ENCODE results near the gene COL9A3.

COL9A3 gene

DNA sequence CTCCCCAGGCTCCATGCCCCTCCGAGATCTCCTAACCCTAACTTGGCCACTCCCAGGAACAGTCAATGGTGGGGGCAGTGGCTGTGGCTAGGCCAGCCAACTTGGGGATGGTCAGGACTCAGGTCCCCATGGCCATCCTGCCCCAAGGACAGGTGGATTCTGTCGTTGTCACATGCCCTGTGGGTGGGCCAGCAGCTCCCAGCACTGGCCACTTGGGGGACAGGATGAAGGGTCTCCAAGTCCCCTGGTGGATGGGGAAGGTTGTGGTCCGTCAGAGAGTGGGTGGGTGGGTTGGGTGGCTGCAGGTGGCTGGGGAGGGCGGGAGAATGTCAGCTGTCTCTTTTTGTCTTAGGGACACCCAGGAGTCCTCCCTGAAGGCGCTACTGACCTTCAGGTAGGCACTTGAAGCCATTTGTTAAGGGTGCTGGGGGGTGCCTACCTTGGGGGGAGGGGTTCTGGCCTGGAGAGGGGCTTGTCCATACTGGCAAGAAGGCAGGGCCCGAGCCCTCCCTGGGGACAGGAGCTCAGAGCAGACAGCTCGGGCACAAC is 5.5 kb downstream of the COL9A3 start:
- DNase-seq (ENCODE audit: extremely low read depth in 1 of 2, low read depth in 1 of 2) = no peak

DNA sequence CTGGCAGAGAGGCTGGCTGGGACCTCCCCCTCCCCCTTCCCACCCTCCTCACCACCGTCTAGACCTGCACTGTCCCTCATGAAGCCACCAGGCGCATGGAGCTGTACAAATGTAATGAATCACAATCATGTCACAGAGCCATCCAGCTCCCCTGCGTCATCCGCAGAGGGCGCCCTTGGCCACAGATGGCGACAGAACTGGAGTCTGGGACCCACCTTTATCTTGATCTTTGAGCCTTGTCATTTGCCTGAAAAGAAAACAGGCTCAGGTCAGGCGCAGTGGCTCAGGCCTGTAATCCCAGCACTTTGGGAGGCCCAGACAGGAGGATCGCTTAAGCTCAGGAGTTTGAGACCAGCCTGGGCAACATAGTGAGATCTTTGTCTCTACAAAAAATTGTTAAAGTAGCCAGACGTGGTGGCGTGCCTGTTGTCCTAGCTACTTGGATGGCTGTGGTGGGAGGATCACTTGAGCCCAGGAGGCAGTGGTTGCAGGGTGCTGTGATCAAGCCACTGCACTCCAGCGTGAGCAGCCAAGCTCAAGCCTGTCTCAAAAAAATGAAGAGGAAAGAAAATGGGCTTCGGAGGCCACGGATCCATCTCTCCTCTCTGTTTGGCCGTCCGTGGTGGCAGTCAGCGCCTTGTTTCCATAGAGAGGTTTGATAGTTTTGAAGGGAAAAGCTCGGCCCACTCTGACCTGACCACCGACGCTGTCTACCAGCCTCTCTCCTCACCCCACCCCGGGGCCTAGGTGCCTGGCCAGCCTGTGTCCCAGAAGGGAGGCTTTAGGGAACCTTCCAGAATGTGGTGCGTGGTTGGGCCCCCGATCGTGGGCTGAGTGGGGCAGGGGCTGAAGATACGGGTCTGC is 6.2 kb downstream of the COL9A3 start:
- DNase-seq (ENCODE audit: extremely low read depth in 1 of 2, low read depth in 1 of 2) = peak in 1 of 2 donors; percentile 40

DNA sequence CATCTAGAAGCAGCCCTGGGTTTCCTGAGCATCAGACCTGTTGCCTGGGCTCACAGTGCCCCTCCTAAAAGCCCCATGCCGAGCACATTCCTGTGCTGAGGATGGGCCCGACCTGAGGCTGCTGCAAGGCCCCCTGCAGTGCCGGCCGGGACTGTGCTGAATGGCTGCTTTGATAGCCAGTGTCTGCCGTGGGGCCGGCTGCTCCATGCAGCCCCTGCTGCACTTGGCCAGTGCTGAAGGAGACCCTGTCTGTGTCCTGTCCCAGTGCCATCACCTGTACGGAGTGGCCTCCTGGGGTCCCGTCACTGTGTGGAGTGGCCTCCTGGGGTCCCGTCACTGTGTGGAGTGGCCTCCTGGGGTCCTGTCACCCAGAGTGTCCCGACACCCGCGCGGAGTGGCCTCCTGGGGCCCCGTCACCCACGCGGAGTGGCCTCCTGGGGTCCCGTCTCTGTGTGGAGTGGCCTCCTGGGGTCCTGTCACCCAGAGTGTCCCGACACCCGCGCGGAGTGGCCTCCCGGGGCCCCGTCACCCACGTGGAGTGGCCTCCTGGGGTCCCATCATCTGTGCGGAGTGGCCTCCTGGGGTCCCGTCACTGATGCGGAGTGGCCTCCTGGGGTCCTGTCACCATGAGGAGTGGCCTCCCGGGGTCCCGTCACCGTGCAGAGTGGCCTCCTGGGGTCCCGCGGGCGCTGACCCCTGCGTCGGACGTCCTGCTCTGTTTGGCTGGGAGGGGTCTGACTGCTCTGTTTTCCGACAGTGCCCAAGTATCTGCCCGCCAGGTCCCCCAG is 7.0 kb downstream of the COL9A3 start:
- DNase-seq (ENCODE audit: extremely low read depth in 1 of 2, low read depth in 1 of 2) = no peak

DNA sequence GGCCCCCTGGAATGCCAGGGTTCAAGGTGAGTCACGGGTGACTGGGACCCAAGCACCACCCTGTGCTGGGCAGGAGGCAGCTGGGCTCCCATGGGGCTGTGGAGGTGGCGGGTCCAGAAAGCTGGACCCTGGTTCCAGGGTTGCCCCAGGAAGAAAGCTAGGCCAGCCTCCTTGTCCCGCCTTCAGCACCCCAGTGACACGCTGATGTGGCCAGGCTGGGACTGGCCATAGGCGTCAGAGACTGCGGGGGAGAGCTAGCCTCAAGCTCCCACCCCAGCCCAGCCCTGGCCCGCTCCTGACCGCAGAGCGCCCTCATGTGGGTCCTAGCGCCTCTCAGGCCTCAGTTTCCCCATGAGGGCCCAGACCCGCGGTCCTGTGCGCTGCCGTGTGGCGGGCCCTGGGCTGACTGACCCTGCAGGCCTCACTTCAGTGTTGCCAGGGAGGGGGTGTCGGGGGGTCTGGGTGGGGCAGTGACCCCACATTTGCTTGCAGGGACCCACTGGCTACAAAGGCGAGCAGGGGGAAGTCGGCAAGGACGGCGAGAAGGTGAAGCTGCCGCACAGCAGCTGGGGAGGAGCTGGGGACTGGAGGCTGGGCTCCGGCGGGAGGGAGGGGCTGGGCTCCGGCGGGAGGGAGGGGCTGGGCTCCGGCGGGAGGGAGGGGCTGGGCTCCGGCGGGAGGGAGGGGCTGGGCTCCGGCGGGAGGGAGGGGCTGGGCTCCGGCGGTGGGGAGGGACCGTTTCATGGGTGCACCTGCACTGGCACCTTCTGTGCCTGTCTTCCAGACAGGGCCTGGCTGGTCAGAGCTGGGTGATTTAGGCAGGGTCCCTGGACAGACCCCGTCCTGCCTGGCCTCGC is 7.9 kb downstream of the COL9A3 start:
- peak in 1 of 2 donors; percentile 13 for DNase-seq (ENCODE audit: extremely low read depth in 1 of 2, low read depth in 1 of 2)

DNA sequence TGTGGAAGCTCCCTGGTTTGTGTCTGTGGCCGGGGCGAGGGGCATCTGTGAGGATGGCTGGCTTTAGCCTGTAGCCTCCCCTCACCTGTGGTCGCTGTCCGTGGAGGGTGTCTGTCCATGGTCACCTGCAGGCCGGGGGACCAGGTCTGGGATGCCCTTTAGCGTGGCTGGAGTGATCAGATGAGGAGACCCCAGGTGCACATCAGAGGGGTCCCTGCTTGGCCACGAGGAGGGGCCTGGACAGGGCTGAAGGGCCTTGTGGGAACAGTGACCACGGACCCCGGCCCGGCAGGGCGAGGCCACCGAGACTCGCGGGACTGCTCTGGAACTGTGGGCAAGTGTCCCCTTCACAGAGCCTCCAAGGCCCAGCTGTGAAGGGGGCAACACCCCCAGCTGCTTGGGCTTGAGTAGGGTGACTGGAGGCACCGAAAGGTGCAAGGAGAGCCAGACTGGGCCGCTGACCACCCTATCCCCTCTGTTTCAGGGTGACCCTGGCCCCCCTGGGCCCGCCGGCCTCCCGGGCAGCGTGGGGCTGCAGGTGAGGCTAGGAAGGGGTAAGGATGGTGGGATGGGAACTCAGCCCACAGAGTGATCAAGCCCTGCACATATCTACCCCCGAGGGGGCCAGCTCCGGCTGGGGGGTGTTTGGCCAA is 8.6 kb downstream of the COL9A3 start:
- DNase-seq (ENCODE audit: extremely low read depth in 1 of 2, low read depth in 1 of 2) = no peak

- DNase-seq (ENCODE audit: extremely low read depth in 1 of 2, low read depth in 1 of 2) = no peak
Observed at GRCh38 chr20:62825986-62826645, 9.3 kb downstream of the COL9A3 start.

DNA sequence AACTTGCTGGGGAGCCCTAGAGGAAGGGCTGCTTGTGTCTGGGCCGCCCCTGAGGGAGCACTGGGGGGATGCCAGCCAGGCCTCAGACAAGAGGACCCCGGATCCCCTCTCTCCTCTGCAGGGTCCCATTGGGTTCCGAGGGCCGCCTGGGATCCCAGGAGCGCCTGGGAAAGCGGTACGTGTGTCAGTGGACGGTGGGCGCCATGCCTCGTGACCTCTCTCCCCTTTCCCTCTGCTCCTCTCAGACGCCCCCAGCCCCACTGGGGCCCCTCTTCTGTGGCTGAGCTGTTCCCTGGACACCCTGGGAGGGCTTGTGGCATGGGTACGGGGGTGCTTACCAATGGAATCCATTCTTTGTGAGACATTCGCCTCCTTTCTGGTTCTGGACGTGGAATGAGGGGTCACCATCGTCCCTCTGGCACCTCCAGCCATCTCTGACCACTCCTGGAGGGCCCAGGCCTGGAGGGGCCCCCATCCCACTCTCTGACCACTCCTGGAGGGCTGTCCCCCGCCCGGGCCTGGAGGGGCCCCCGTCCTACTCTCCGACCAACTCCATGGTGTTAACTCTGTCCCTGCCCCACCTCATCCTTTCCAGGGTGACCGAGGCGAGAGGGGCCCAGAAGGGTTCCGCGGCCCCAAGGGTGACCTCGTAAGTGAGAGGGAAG is 9.9 kb downstream of the COL9A3 start:
- DNase-seq (ENCODE audit: extremely low read depth in 1 of 2, low read depth in 1 of 2) = no peak

- DNase-seq (ENCODE audit: extremely low read depth in 1 of 2, low read depth in 1 of 2) = no peak
Observed at GRCh38 chr20:62827311-62828038, 10.6 kb downstream of the COL9A3 start.

DNA sequence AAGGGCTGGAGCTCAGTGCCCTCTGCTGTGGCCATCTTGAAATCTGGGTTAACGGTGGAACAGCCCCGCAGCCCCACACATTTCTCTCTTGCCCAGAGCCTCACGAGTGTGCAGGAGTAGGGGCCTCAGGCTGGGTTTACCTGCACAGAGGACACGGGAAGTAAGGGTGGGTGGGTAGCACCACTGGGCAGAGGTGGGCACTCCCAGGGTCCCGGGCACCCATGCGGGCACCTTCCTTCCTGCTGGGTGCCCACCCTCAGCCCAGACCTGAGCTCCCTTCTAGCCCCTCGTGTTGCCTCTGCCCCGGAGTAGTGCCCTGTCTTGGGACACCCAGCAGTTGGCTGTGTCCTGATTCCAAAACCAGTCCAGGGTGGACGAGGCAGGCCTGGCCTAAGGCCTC is 11.2 kb downstream of the COL9A3 start:
- no peak for DNase-seq (ENCODE audit: extremely low read depth in 1 of 2, low read depth in 1 of 2)

DNA sequence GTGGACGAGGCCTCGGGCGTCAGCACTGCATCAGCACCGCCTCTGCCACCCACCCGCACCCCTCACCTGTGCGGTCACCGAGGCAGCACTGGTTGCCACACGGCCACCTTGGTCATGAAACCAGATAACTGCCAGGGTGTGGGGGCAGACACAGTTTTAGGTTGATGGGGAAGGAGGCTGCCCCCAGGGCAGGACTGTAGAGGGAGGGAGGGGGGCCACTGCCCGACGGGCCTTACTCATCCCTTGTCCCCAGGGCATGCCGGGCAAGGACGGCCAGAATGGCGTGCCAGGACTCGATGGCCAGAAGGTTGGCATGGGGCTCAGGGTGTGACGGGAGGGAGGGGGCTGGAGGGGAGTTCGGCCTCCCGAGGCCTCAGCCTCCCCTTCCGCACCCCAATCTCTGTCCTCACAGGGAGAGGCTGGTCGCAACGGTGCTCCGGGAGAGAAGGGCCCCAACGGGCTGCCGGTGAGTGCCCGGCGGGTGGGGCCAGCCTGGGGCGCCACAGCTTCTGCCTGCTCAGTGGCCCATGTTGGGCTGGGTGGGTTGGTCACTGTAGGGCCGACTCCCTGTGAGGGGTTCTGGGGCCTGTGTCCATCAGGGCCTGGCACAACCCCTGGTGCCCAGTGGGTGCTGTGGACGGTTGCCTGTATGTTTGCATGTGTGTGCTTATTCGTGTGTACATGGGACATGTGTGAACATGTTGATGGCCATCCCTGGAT is 11.8 kb downstream of the COL9A3 start:
- no peak for DNase-seq (ENCODE audit: extremely low read depth in 1 of 2, low read depth in 1 of 2)

DNA sequence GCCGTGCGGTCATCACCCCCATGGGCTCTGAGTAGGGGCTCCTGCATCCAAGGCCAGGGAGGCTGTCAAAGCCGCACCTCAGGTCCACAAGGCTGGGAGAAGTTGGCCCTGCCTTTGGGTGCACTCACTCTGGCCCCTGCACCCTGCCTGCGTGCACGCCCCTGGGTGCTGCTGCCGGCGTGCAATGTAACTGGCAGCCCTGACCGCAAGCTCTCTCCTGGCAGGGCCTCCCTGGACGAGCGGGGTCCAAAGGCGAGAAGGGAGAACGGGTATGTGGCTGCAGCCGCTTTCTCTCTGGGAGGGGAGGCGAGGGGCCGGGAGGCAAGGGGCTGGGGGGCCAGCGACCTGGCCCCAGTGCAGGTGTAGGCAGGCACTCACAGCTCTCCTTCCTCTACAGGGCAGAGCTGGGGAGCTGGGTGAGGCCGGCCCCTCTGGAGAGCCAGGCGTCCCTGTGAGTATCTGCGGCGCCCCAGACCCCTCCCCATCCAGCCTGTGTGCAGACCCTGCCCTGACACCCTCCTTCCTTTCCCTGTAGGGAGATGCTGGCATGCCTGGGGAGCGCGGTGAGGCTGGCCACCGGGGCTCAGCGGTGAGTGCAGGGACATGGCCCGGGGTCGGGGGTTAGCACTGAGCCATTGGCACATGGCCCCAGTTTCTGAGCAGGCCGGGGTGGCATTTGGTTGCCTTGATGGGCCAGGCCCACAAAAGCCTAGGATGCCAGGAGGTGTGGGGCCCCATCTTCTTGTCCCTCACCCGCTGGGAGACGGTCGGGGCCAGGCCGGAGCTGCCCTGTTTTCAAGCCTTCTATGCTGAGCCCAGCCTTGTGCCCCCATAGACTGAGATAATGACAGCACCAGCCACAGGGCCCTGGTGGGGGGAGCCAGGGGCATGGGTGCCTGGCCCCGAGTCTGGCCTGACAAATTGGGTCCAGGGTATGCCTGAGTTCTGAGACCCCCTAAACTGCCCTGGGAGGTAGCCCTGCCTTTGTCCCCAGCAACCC is 12.7 kb downstream of the COL9A3 start:
- no peak for DNase-seq (ENCODE audit: extremely low read depth in 1 of 2, low read depth in 1 of 2)

- no peak for DNase-seq (ENCODE audit: extremely low read depth in 1 of 2, low read depth in 1 of 2)
Observed at GRCh38 chr20:62830251-62830650, 13.4 kb downstream of the COL9A3 start.

DNA sequence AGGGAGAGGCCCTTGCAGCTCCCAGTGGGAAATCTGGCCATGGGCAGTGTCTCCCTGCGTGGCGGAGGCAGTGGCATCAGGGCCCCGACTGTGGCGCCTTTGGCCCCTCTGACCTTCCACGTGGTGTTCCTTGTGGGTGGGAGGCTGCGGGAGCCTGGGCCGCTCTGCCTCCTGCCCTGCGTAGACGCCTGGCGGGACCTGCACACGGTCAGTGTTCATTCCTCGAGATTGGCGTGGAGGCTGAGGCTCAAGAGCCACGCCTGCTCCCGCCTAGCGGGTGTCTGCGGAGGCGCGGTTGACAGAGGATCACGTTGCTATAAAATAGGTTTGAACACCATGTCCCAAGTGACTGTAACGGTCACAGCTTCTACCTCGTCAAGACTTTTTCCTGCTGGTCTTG is 14.0 kb downstream of the COL9A3 start:
- DNase-seq (ENCODE audit: extremely low read depth in 1 of 2, low read depth in 1 of 2) = no peak

DNA sequence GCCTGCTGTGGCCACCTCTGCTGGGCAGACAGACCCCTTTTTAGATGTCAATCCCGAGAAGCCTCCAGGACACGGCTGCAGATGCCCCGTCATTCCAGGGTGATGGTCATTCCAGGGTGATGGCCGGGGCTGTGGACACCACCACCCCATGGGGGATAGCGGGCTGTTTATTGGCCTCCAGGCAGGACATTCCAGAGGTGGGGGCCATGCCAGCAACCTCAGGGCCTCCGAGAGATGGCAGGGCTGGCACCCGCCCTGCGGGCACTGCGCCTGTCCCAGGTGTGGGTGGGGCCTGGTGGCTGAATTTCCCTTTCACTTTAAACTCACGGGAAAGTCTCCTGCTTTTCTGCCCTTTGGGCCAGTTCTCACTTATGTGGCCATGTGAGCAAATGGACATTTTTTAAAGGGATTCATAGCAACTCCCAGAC is 14.5 kb downstream of the COL9A3 start:
- DNase-seq (ENCODE audit: extremely low read depth in 1 of 2, low read depth in 1 of 2) = no peak

GRCh38 chr20:62831854-62832211 is 15.0 kb downstream of the COL9A3 start:
- DNase-seq (ENCODE audit: extremely low read depth in 1 of 2, low read depth in 1 of 2) = no peak

DNA sequence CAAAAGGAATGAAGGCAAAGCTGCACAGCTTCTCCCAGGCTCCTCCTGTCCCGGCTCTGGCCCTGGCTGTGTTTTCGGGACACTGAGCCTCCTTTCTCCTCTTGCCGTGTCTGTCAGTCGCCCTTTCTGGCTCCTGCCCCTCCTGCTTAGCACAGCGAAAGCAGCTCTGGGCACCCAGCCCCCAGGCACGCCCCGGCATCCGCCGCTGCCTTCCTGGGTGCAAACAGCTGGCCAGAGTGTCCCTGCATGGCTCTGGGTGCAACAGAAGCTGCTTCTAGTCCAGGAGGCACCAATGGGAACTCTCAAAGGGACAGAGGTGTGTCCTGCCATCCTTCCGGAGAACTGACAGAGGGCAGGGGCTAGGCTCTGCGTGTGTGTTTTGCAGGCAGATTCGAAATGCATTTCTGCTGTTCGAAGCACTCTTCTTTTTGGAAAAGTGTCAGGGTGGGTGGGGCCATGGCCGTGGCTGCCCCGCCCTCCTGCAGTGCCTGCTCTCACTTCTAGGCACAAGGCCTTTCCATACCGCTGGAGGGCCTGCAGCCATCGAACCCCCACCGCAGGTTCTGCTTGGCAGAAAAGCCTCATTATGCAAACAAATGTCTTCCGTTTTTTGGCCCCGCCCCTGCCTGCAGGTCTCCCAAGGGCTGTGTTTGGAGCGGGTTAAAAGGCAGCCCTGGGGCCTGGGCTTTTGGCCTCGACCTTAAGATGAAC is 15.5 kb downstream of the COL9A3 start:
- peak in 1 of 2 donors; percentile 28 for DNase-seq (ENCODE audit: extremely low read depth in 1 of 2, low read depth in 1 of 2)
